ENCODE data around the gene CCM2. TPM values are rescaled to one million over a fixed set of nuclear protein-coding genes. Genes with fewer than 3 reads are reported as not detected.
A peak's percentile ranks its signal among the peaks of the same experiment; 100 is the strongest.

CCM2 gene
- total RNA-seq, 2 experiments from 2014 or later, result 72.3 to 77.5 TPM

DNA sequence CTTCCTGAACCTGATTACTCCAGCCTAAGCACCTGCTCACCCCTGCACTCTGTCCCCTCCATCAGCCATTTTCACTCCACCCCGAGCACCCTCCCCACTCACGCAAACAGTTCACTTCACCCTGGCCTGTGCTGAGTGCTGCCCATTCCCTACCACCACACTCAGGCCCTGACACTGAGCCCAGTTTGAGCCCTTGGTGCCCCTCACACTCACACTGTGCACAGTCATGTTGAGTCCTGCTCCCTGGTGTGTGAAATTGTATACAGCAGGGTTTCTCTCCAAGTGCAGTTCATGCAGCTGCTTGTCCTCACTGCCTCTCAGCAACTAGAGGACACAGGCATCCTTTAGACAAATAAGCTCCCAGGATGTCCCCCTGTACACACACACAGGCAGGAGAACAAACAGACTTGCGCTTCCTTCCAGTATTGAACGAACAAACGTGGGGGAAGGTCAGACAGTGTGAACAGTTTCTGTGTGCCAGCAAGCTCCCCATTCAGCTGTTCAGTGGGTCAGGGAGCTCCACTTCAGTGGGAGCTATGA is 28.0 kb upstream of the CCM2 start:
- Mint-ChIP-seq H3K4me1 (ENCODE audit: low read depth) (peaks cover 36% of the 10 kb centered on the region), H3K36me3 (ENCODE audit: low read depth) (peaks cover 90% of the 10 kb centered on the region), H3K4me3 (no peak overlapping the region), H3K27ac (peak overlapping the region; percentile 54), H3K27me3 (no peaks in the 10 kb centered on the region), H3K9me3 (no peaks in the 10 kb centered on the region)
- intact Hi-C loops (cut with micrococcal nuclease), result no loop called here
- POLR2A ChIA-PET, result interaction anchor here (0.9 to 16.8 kb wide), 8 partner anchors 7 to 174 kb away, joined by 3 to 317 read pairs (median 9); partner anchors contain the start of genes H2AZ2 and TBRG4
- TF ChIP-seq, protein P1, sequence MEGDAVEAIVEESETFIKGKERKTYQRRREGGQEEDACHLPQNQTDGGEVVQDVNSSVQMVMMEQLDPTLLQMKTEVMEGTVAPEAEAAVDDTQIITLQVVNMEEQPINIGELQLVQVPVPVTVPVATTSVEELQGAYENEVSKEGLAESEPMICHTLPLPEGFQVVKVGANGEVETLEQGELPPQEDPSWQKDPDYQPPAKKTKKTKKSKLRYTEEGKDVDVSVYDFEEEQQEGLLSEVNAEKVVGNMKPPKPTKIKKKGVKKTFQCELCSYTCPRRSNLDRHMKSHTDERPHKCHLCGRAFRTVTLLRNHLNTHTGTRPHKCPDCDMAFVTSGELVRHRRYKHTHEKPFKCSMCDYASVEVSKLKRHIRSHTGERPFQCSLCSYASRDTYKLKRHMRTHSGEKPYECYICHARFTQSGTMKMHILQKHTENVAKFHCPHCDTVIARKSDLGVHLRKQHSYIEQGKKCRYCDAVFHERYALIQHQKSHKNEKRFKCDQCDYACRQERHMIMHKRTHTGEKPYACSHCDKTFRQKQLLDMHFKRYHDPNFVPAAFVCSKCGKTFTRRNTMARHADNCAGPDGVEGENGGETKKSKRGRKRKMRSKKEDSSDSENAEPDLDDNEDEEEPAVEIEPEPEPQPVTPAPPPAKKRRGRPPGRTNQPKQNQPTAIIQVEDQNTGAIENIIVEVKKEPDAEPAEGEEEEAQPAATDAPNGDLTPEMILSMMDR (IDR thresholded peaks at IDR 0.05), result no peak
- ATAC-seq (no peak), DNase-seq (no peak)
- CTCF ChIA-PET, result interaction anchor here (3.4 to 5.1 kb wide), 2 partner anchors 11 to 164 kb away, joined by 24 to 87 read pairs; no protein-coding TSS in a partner anchor

- ChIA-PET CTCF (interaction anchor here (0.7 to 5.1 kb wide), 14 partner anchors 8 to 163 kb away, joined by 3 to 87 read pairs (median 4); partner anchors contain the start of gene H2AZ2), POLR2A (interaction anchor here (1.0 to 16.8 kb wide), 10 partner anchors 8 to 174 kb away, joined by 3 to 317 read pairs (median 9); partner anchors contain the start of genes H2AZ2 and TBRG4)
- H3K4me1 Mint-ChIP-seq (ENCODE audit: low read depth), result peaks cover 36% of the 10 kb centered on the region
- TF ChIP-seq, protein P1 (IDR thresholded peaks at IDR 0.05), result no peak
- no peaks in the 10 kb centered on the region for H3K9me3 Mint-ChIP-seq
- no peak overlapping the region for H3K4me3 Mint-ChIP-seq
- H3K27me3 Mint-ChIP-seq, result no peaks in the 10 kb centered on the region
- no peak for DNase-seq
- H3K36me3 Mint-ChIP-seq (ENCODE audit: low read depth), result peaks cover 90% of the 10 kb centered on the region
- no peak for ATAC-seq
- peak overlapping the region; percentile 54 for H3K27ac Mint-ChIP-seq
- intact Hi-C loops (cut with micrococcal nuclease), result no loop called here
Measured at GRCh38 chr7:44972562-44972961, 27.4 kb upstream of the CCM2 start.

GRCh38 chr7:44973610-44974401 is 26.2 kb upstream of the CCM2 start:
- peaks cover 92% of the 10 kb centered on the region for H3K36me3 Mint-ChIP-seq (ENCODE audit: low read depth)
- TF ChIP-seq, protein P1 (IDR thresholded peaks at IDR 0.05), result peak; percentile 55
- intact Hi-C loops (cut with micrococcal nuclease), result no loop called here

DNA sequence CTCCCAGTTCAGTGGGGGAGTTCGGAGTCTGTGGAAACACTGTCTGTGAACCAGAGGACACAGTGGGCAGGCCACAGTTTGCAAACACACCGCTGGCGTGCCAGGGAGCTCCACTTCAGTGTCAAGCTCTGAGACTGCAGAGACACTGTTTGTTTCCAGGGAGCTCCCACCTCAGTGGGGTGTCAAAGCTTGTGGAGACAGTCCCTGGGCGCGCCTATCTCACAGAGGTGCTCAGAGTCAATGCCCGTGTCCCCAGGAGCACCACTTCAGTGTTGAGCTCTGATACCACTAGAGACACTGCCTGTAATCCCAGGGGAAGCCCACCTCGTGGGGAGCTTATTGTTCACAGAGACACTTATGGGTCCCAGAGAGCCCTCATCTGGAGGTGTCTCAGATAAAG is 25.5 kb upstream of the CCM2 start:
- Mint-ChIP-seq H3K9me3 (no peaks in the 10 kb centered on the region), H3K27ac (peak overlapping the region; percentile 100), H3K36me3 (ENCODE audit: low read depth) (peaks cover 93% of the 10 kb centered on the region), H3K4me1 (ENCODE audit: low read depth) (peaks cover 35% of the 10 kb centered on the region), H3K4me3 (peak overlapping the region; percentile 100), H3K27me3 (no peaks in the 10 kb centered on the region)
- ChIA-PET CTCF (interaction anchor here (1.0 to 5.1 kb wide), 12 partner anchors 9 to 161 kb away, joined by 3 to 87 read pairs (median 13); no protein-coding TSS in a partner anchor), POLR2A (interaction anchor here (1.1 to 16.8 kb wide), 9 partner anchors 10 to 161 kb away, joined by 5 to 317 read pairs (median 9); partner anchors contain the start of gene H2AZ2)
- intact Hi-C loops (cut with micrococcal nuclease), result no loop called here
- no peak for ATAC-seq
- TF ChIP-seq, protein P1 (IDR thresholded peaks at IDR 0.05), result no peak
- no peak for DNase-seq

More at GRCh38 chr7:44973610-44974401, 26.2 kb upstream of the CCM2 start:
- POLR2A ChIA-PET, result interaction anchor here (0.6 to 16.8 kb wide), 19 partner anchors 9 to 409 kb away, joined by 3 to 317 read pairs (median 5); partner anchors contain the start of genes CCM2, H2AZ2 and TBRG4
- Mint-ChIP-seq H3K4me3 (peak overlapping the region; percentile 100), H3K4me1 (ENCODE audit: low read depth) (peaks cover 31% of the 10 kb centered on the region), H3K27me3 (no peaks in the 10 kb centered on the region), H3K27ac (peak overlapping the region; percentile 100), H3K9me3 (no peaks in the 10 kb centered on the region)
- peak; percentile 70 for DNase-seq
- peak; percentile 15 for ATAC-seq
- CTCF ChIA-PET, result interaction anchor here (0.7 to 5.1 kb wide), 32 partner anchors 9 to 162 kb away, joined by 3 to 87 read pairs (median 4); partner anchors contain the start of genes H2AZ2, NACAD and TBRG4

Measured in activated CD8-positive, alpha-beta T cell treated with anti-CD3 and anti-CD28 coated beads for 36 hours (primary cell).